NT2/D1 (cell line): ENCODE data around the gene CSTF2T.

ENCODE experiments used
- DNase-seq: peaks from one replicate; pipeline ENCODE4 v3.0.0-alpha.2; 2011; ENCODE audit warnings: low read depth, low spot score
- H3K27me3 ChIP-seq: 2 replicates; pipeline ENCODE4 v1.6.0; 2011; ENCODE audit warnings: mild to moderate bottlenecking; ENCODE audit not compliant: insufficient read length, insufficient read depth
- H3K36me3 ChIP-seq: 2 replicates; pipeline ENCODE4 v1.6.1; 2011; ENCODE audit warnings: mild to moderate bottlenecking, low read length, mixed read lengths; ENCODE audit not compliant: insufficient read depth, insufficient read length
- H3K4me1 ChIP-seq: 2 replicates; pipeline ENCODE4 v1.5.1; 2011; ENCODE audit not compliant: insufficient read depth, insufficient read length
- H3K4me3 ChIP-seq: 2 replicates; pipeline ENCODE4 v1.5.1; 2011; ENCODE audit warnings: low read depth; ENCODE audit not compliant: insufficient read length
- H3K9ac ChIP-seq: 2 replicates; pipeline ENCODE4 v1.6.0; 2011; ENCODE audit warnings: low read depth; ENCODE audit not compliant: insufficient read length
- H3K9me3 ChIP-seq: 2 replicates; pipeline ENCODE4 v1.5.1; 2011; ENCODE audit warnings: mild to moderate bottlenecking, low read length; ENCODE audit not compliant: insufficient read depth
- SUZ12 ChIP-seq: IDR thresholded peaks from 2 replicates; pipeline ENCODE4 v1.6.1; 2011; ENCODE audit not compliant: insufficient read length, insufficient read depth; ENCODE audit errors: extremely low read depth
- YY1 ChIP-seq: IDR thresholded peaks from 2 replicates; pipeline ENCODE4 v1.6.1; 2011; ENCODE audit not compliant: insufficient read length, insufficient read depth
- ZNF274 ChIP-seq: IDR thresholded peaks from 2 replicates; pipeline ENCODE4 v1.6.1; 2011; ENCODE audit warnings: mild to moderate bottlenecking, low read depth, low read length

The CSTF2T gene

GRCh38 chr10:51729822-51730555 is 30.6 kb upstream of the CSTF2T start:
- H3K9ac ChIP-seq: no peak overlapping the region
- no peaks in the 10 kb centered on the region for H3K4me1 ChIP-seq
- H3K27me3 ChIP-seq: no peaks in the 10 kb centered on the region
- TF ChIP-seq ZNF274 (no peak), SUZ12 (no peak), YY1 (no peak)
- no peak overlapping the region for H3K4me3 ChIP-seq
- H3K36me3 ChIP-seq: no peaks in the 10 kb centered on the region
- H3K9me3 ChIP-seq: no peaks in the 10 kb centered on the region
- DNase-seq: no peak

GRCh38 chr10:51724038-51724437 is 24.6 kb upstream of the CSTF2T start:
- H3K36me3 ChIP-seq: no peaks in the 10 kb centered on the region
- no peak for DNase-seq
- no peak overlapping the region for H3K9ac ChIP-seq
- no peak overlapping the region for H3K4me3 ChIP-seq
- TF ChIP-seq ZNF274 (no peak), YY1 (no peak), SUZ12 (no peak)
- no peaks in the 10 kb centered on the region for H3K4me1 ChIP-seq
- no peaks in the 10 kb centered on the region for H3K9me3 ChIP-seq
- no peaks in the 10 kb centered on the region for H3K27me3 ChIP-seq

GRCh38 chr10:51718804-51719291 is 19.5 kb upstream of the CSTF2T start:
- TF ChIP-seq SUZ12 (no peak), YY1 (no peak), ZNF274 (no peak)
- no peaks in the 10 kb centered on the region for H3K36me3 ChIP-seq
- no peak for DNase-seq
- no peak overlapping the region for H3K9ac ChIP-seq
- H3K4me3 ChIP-seq: no peak overlapping the region
- no peaks in the 10 kb centered on the region for H3K9me3 ChIP-seq
- H3K27me3 ChIP-seq: no peaks in the 10 kb centered on the region
- H3K4me1 ChIP-seq: no peaks in the 10 kb centered on the region

- DNase-seq: no peak
Observed at GRCh38 chr10:51716981-51717380, 17.6 kb upstream of the CSTF2T start.

GRCh38 chr10:51711519-51711891 is 12.1 kb upstream of the CSTF2T start:
- TF ChIP-seq YY1: no peak
- no peak for TF ChIP-seq SUZ12
- TF ChIP-seq ZNF274: no peak
- no peaks in the 10 kb centered on the region for H3K36me3 ChIP-seq

More at GRCh38 chr10:51716981-51717380, 17.6 kb upstream of the CSTF2T start:
- no peaks in the 10 kb centered on the region for H3K4me1 ChIP-seq
- H3K9me3 ChIP-seq: no peaks in the 10 kb centered on the region
- no peaks in the 10 kb centered on the region for H3K27me3 ChIP-seq
- no peaks in the 10 kb centered on the region for H3K36me3 ChIP-seq
- no peak overlapping the region for H3K9ac ChIP-seq
- TF ChIP-seq SUZ12 (no peak), ZNF274 (no peak), YY1 (no peak)
- H3K4me3 ChIP-seq: no peak overlapping the region

GRCh38 chr10:51709324-51709972 is 10.1 kb upstream of the CSTF2T start:
- Histone ChIP-seq H3K4me1 (no peaks in the 10 kb centered on the region), H3K27me3 (no peaks in the 10 kb centered on the region), H3K36me3 (no peaks in the 10 kb centered on the region), H3K4me3 (no peak overlapping the region), H3K9me3 (no peaks in the 10 kb centered on the region), H3K9ac (no peak overlapping the region)
- no peak for TF ChIP-seq SUZ12
- TF ChIP-seq ZNF274: no peak
- TF ChIP-seq YY1: no peak
- DNase-seq: no peak

More at GRCh38 chr10:51711519-51711891, 12.1 kb upstream of the CSTF2T start:
- no peak overlapping the region for H3K9ac ChIP-seq
- H3K4me1 ChIP-seq: no peaks in the 10 kb centered on the region
- no peaks in the 10 kb centered on the region for H3K9me3 ChIP-seq
- no peak overlapping the region for H3K4me3 ChIP-seq
- H3K27me3 ChIP-seq: no peaks in the 10 kb centered on the region
- no peak for DNase-seq

- H3K36me3 ChIP-seq: no peaks in the 10 kb centered on the region
- no peaks in the 10 kb centered on the region for H3K4me1 ChIP-seq
- H3K9me3 ChIP-seq: no peaks in the 10 kb centered on the region
- DNase-seq: no peak
- no peaks in the 10 kb centered on the region for H3K27me3 ChIP-seq
- TF ChIP-seq YY1 (no peak), ZNF274 (no peak)
- H3K9ac ChIP-seq: no peak overlapping the region
- no peak overlapping the region for H3K4me3 ChIP-seq
Observed at GRCh38 chr10:51708609-51709008, 9.2 kb upstream of the CSTF2T start.
